DOHH2 (cell line): ENCODE data around the gene ZC3H4.

Source experiments
- H3F3A ChIP-seq: fragments of 200-600 bp; sonication (generic), shearing (Covaris generic); 2 replicates; pipeline ENCODE4 v1.6.0; 2016; ENCODE audit warnings: antibody characterized with exemption, mild to moderate bottlenecking; ENCODE audit not compliant: control insufficient read depth, insufficient read depth
- H3K27ac ChIP-seq: fragments of 200-600 bp; sonication (generic); 2 replicates; pipeline ENCODE4 v1.5.1; 2014; ENCODE audit warnings: low read depth, mild to moderate bottlenecking, low read length, moderate library complexity
- H3K27me3 ChIP-seq: fragments of 200-600 bp; sonication (generic); 2 replicates; pipeline ENCODE4 v1.6.1; 2014; ENCODE audit warnings: mild to moderate bottlenecking, low read length, mixed read lengths; ENCODE audit not compliant: control insufficient read depth
- H3K36me3 ChIP-seq: fragments of 200-600 bp; sonication (generic); 2 replicates; pipeline ENCODE4 v1.6.1; 2014; ENCODE audit warnings: mild to moderate bottlenecking, low read length, moderate library complexity, mixed read lengths; ENCODE audit not compliant: control insufficient read depth
- H3K4me1 ChIP-seq: fragments of 200-600 bp; sonication (generic); 2 replicates; pipeline ENCODE4 v1.6.1; 2014; ENCODE audit warnings: mild to moderate bottlenecking, low read length, mixed read lengths; ENCODE audit not compliant: control insufficient read depth
- H3K4me2 ChIP-seq: fragments of 200-600 bp; sonication (generic); 2 replicates; pipeline ENCODE4 v1.6.0; 2014; ENCODE audit warnings: mild to moderate bottlenecking, low read length, moderate library complexity
- H3K4me3 ChIP-seq: fragments of 200-600 bp; sonication (generic); 2 replicates; pipeline ENCODE4 v1.5.1; 2014; ENCODE audit warnings: mild to moderate bottlenecking, low read length, mixed read lengths
- H3K79me2 ChIP-seq: fragments of 200-600 bp; sonication (generic); 2 replicates; pipeline ENCODE4 v1.6.1; 2014; ENCODE audit warnings: mild to moderate bottlenecking, low read length, mixed read lengths; ENCODE audit not compliant: control insufficient read depth
- H3K9me2 ChIP-seq: fragments of 200-600 bp; sonication (generic); replicated peaks from 2 replicates; pipeline ENCODE4 v1.6.1; 2014; ENCODE audit warnings: mild to moderate bottlenecking, low read length, mixed read lengths; ENCODE audit not compliant: control insufficient read depth
- H3K9me3 ChIP-seq: fragments of 200-600 bp; sonication (generic); 2 replicates; pipeline ENCODE4 v1.6.1; 2014; ENCODE audit warnings: antibody characterized with exemption, low read length, mixed read lengths; ENCODE audit not compliant: control insufficient read depth, insufficient read depth
- H4K20me1 ChIP-seq: fragments of 200-600 bp; sonication (generic); 2 replicates; pipeline ENCODE4 v1.6.0; 2014; ENCODE audit warnings: low read depth, mild to moderate bottlenecking, antibody characterized with exemption, low read length, moderate library complexity; ENCODE audit not compliant: control insufficient read depth, insufficient read depth
- EZH2phosphoT487 ChIP-seq: fragments of 200-600 bp; sonication (generic); IDR thresholded peaks from 2 replicates; pipeline ENCODE4 v1.6.1; 2017; ENCODE audit warnings: borderline replicate concordance, mild to moderate bottlenecking, antibody characterized with exemption, low read length, moderate library complexity, mixed read lengths
- TF ChIP-seq, protein P1 (sequence below): fragments of 200-600 bp; sonication (generic); IDR thresholded peaks from one replicate; pipeline ENCODE4 v1.5.1; 2014; ENCODE audit warnings: antibody characterized with exemption, mild to moderate bottlenecking, low read depth, low read length; ENCODE audit not compliant: poor library complexity, severe bottlenecking

Gene ZC3H4

DNA sequence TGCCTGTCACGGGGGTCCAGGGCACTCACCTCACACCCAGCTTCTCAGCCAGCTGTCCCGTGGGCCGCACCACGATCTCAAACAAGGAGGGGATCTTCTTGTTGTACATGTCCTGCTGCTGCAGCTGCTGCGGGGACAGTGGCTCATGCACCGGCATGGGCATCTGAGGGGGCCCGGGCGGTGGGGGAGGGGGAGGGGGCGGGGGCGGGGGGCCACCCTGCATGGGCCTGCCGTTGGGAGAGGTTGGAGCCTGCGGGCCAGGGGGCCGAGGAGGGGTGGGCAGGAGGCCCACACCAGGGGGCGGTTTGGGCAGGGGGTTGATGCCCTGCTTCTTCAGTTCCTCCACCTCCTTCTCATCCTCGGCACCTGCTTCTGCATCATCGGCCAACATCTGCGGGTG is 41.3 kb downstream of the ZC3H4 start:
- H3K36me3 ChIP-seq = peaks cover 94% of the 10 kb centered on the region
- H3K4me2 ChIP-seq = no peak overlapping the region
- H3K9me3 ChIP-seq = no peaks in the 10 kb centered on the region
- TF ChIP-seq EZH2phosphoT487 = no peak
- TF ChIP-seq, protein P1, sequence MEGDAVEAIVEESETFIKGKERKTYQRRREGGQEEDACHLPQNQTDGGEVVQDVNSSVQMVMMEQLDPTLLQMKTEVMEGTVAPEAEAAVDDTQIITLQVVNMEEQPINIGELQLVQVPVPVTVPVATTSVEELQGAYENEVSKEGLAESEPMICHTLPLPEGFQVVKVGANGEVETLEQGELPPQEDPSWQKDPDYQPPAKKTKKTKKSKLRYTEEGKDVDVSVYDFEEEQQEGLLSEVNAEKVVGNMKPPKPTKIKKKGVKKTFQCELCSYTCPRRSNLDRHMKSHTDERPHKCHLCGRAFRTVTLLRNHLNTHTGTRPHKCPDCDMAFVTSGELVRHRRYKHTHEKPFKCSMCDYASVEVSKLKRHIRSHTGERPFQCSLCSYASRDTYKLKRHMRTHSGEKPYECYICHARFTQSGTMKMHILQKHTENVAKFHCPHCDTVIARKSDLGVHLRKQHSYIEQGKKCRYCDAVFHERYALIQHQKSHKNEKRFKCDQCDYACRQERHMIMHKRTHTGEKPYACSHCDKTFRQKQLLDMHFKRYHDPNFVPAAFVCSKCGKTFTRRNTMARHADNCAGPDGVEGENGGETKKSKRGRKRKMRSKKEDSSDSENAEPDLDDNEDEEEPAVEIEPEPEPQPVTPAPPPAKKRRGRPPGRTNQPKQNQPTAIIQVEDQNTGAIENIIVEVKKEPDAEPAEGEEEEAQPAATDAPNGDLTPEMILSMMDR = no peak
- no peaks in the 10 kb centered on the region for H3F3A ChIP-seq
- H3K27ac ChIP-seq = no peak overlapping the region
- H3K4me3 ChIP-seq = no peak overlapping the region
- H3K9me2 ChIP-seq = no peaks in the 10 kb centered on the region
- no peaks in the 10 kb centered on the region for H4K20me1 ChIP-seq
- H3K4me1 ChIP-seq = no peaks in the 10 kb centered on the region
- no peaks in the 10 kb centered on the region for H3K27me3 ChIP-seq
- peaks cover 42% of the 10 kb centered on the region for H3K79me2 ChIP-seq

- no peak for TF ChIP-seq EZH2phosphoT487
- TF ChIP-seq, protein P1 = no peak
- Histone ChIP-seq H3K36me3 (peaks cover 94% of the 10 kb centered on the region), H3K79me2 (peaks cover 39% of the 10 kb centered on the region), H4K20me1 (no peaks in the 10 kb centered on the region), H3K4me1 (no peaks in the 10 kb centered on the region), H3K27me3 (no peaks in the 10 kb centered on the region), H3K27ac (no peak overlapping the region), H3K4me3 (no peak overlapping the region), H3K9me2 (no peaks in the 10 kb centered on the region), H3K9me3 (no peaks in the 10 kb centered on the region), H3F3A (no peaks in the 10 kb centered on the region), H3K4me2 (no peak overlapping the region)
Measured at GRCh38 chr19:47071731-47072130, 41.8 kb downstream of the ZC3H4 start.

- Histone ChIP-seq H3K27me3 (no peaks in the 10 kb centered on the region), H3K36me3 (peaks cover 95% of the 10 kb centered on the region), H4K20me1 (no peaks in the 10 kb centered on the region), H3K9me2 (no peaks in the 10 kb centered on the region), H3K27ac (no peak overlapping the region), H3K4me2 (no peak overlapping the region), H3K4me1 (no peaks in the 10 kb centered on the region), H3K4me3 (no peak overlapping the region), H3K79me2 (peaks cover 32% of the 10 kb centered on the region), H3K9me3 (no peaks in the 10 kb centered on the region), H3F3A (no peaks in the 10 kb centered on the region)
- TF ChIP-seq, protein P1 = no peak
- TF ChIP-seq EZH2phosphoT487 = no peak
Measured at GRCh38 chr19:47070756-47071155, 42.8 kb downstream of the ZC3H4 start.

- H3K4me1 ChIP-seq = no peaks in the 10 kb centered on the region
- no peaks in the 10 kb centered on the region for H4K20me1 ChIP-seq
- H3K27me3 ChIP-seq = no peaks in the 10 kb centered on the region
- H3F3A ChIP-seq = no peaks in the 10 kb centered on the region
- H3K4me2 ChIP-seq = no peak overlapping the region
- TF ChIP-seq, protein P1 = no peak
- no peak for TF ChIP-seq EZH2phosphoT487
- H3K9me3 ChIP-seq = no peaks in the 10 kb centered on the region
- H3K27ac ChIP-seq = no peak overlapping the region
- no peaks in the 10 kb centered on the region for H3K9me2 ChIP-seq
- no peak overlapping the region for H3K4me3 ChIP-seq
- peaks cover 95% of the 10 kb centered on the region for H3K36me3 ChIP-seq
- peaks cover 23% of the 10 kb centered on the region for H3K79me2 ChIP-seq
Measured at GRCh38 chr19:47069795-47070194, 43.8 kb downstream of the ZC3H4 start.
